HG03378 (cell line): ENCODE results near the gene USP2.

Source experiments
- ATAC-seq: cut with Tn5 transposase; IDR thresholded peaks from one replicate; pipeline ENCODE4 v1.9.1; 2021; ENCODE audit warnings: mild to moderate bottlenecking, moderate library complexity; ENCODE audit not compliant: unreplicated experiment

The USP2 gene

GRCh38 chr11:119342362-119343130 lies 38.9 kb downstream of the USP2 start:
- no peak for ATAC-seq

- ATAC-seq, result no peak
Observed at GRCh38 chr11:119342023-119342300, 39.5 kb downstream of the USP2 start.

- ATAC-seq, result no peak
Observed at GRCh38 chr11:119341222-119342022, 40.1 kb downstream of the USP2 start.

- ATAC-seq, result no peak
Observed at GRCh38 chr11:119340335-119341221, 40.9 kb downstream of the USP2 start, which contains the start of gene C1QTNF5. TSS of gene C1QTNF5 (minus strand) at chr11:119340883. CDS start at chr11:119340397, 486 bp downstream.

- ATAC-seq, result no peak
Observed at GRCh38 chr11:119339589-119340334, 41.7 kb downstream of the USP2 start.

- ATAC-seq, result no peak
Observed at GRCh38 chr11:119338965-119339588, 42.4 kb downstream of the USP2 start.

- ATAC-seq, result no peak
Observed at GRCh38 chr11:119338318-119338890, 43.1 kb downstream of the USP2 start.

- no peak for ATAC-seq
Observed at GRCh38 chr11:119337581-119338317, 43.7 kb downstream of the USP2 start.

GRCh38 chr11:119336744-119337469 lies 44.6 kb downstream of the USP2 start:
- no peak for ATAC-seq

GRCh38 chr11:119335655-119336543 lies 45.6 kb downstream of the USP2 start:
- ATAC-seq, result no peak

GRCh38 chr11:119335091-119335654 lies 46.3 kb downstream of the USP2 start:
- ATAC-seq, result no peak

GRCh38 chr11:119334174-119334930 lies 47.1 kb downstream of the USP2 start, which contains the start of gene RNF26:
TSS of gene RNF26 (plus strand) at chr11:119334527. CDS start at chr11:119335123, 596 bp downstream.
- peak; percentile 91 for ATAC-seq

- ATAC-seq, result no peak
Observed at GRCh38 chr11:119332111-119332765, 49.3 kb downstream of the USP2 start.

- ATAC-seq, result no peak
Observed at GRCh38 chr11:119330237-119330636, 51.3 kb downstream of the USP2 start.

GRCh38 chr11:119329320-119329719 lies 52.2 kb downstream of the USP2 start:
- ATAC-seq, result no peak

- ATAC-seq, result no peak
Observed at GRCh38 chr11:119324189-119324588, 57.3 kb downstream of the USP2 start.
